ENCODE results near the gene CDH23.

DNA sequence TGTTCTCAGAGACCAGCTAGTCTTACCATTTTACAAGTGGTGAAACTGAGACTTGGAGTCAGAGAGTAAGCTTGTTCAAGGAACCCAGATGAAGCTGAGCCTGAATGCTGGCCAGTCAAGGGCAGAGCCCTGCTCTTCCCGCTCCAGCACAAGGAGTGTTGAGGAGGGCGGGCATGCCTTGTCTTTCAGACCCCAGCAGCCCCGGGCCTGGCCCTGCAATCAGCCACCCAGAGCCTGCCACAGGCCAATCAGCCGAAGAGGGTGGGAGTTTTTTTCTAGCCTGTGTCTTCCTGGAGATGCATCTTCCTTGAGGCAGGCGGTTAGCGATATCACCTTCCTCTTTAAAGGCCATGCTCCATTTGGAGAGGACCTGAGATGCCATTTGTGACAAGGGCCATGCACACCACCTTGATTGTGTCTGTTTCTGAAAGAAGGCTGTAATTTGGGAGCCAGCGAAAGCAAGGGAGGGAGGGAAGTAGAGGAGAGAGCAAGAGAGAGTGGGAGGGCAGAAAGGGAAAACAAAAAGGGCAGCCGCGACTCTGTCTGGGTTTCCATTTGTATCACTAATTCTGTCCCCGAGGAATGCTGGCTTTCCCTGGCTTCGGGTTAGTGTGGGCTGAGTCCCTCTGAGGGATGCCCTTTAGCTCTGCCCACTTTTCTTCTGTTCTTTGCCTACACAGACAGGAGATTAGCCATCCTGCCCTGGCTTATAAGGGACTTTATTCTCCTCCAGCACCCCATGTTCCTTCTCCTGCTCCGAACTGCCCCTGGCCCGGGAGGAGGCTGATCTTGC is 8.0 kb downstream of the CDH23 start:
- no peak for TF ChIP-seq POLR2A (IDR thresholded peaks at IDR 0.05)
- TF ChIP-seq, protein P1, sequence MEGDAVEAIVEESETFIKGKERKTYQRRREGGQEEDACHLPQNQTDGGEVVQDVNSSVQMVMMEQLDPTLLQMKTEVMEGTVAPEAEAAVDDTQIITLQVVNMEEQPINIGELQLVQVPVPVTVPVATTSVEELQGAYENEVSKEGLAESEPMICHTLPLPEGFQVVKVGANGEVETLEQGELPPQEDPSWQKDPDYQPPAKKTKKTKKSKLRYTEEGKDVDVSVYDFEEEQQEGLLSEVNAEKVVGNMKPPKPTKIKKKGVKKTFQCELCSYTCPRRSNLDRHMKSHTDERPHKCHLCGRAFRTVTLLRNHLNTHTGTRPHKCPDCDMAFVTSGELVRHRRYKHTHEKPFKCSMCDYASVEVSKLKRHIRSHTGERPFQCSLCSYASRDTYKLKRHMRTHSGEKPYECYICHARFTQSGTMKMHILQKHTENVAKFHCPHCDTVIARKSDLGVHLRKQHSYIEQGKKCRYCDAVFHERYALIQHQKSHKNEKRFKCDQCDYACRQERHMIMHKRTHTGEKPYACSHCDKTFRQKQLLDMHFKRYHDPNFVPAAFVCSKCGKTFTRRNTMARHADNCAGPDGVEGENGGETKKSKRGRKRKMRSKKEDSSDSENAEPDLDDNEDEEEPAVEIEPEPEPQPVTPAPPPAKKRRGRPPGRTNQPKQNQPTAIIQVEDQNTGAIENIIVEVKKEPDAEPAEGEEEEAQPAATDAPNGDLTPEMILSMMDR (IDR thresholded peaks at IDR 0.05 in 8 of 11, conservative IDR thresholded peaks at IDR 0.05 in 3 of 11), result no peak
